SK-N-SH treated with all-trans-retinoic acid at 6 μM for 48 hours (cell line): Measurements from ENCODE around the gene AP1G2.

ENCODE experiments used
- ATAC-seq: fragments of 200-7000 bp; cut with Tn5 transposase; 3 replicates; pipeline ENCODE4 v1.9.1; 2020; ENCODE audit warnings: mild to moderate bottlenecking, moderate library complexity
- ARNTL ChIP-seq: fragments of 450-650 bp; formaldehyde crosslinking; IDR thresholded peaks from 2 replicates; pipeline ENCODE4 v1.5.0; 2020; ENCODE audit warnings: low read depth, mild to moderate bottlenecking, moderate library complexity, borderline replicate concordance
- BACH2 ChIP-seq: fragments of 250-450 bp; sonication (Bioruptor Pico); IDR thresholded peaks from 2 replicates; pipeline ENCODE4 v1.9.0; 2021; ENCODE audit warnings: mild to moderate bottlenecking, borderline replicate concordance
- CSDC2 ChIP-seq: fragments of 250-450 bp; sonication (Bioruptor Pico); IDR thresholded peaks from 2 replicates; pipeline ENCODE4 v1.5.0; 2020; ENCODE audit warnings: mild to moderate bottlenecking, moderate library complexity
- CSRNP3 ChIP-seq: fragments of 250-450 bp; sonication (Bioruptor Pico); IDR thresholded peaks from 2 replicates; pipeline ENCODE4 v1.5.1; 2021; ENCODE audit warnings: mild to moderate bottlenecking, moderate library complexity
- ESRRG ChIP-seq: fragments of 250-450 bp; sonication (Bioruptor Pico); IDR thresholded peaks from 2 replicates; pipeline ENCODE4 v1.6.1; 2021; ENCODE audit warnings: mild to moderate bottlenecking
- GLIS3 ChIP-seq: fragments of 250-450 bp; sonication (Bioruptor Pico); IDR thresholded peaks from 2 replicates; pipeline ENCODE4 v1.5.0; 2020; ENCODE audit warnings: mild to moderate bottlenecking, moderate library complexity
- OSR1 ChIP-seq: fragments of 250-450 bp; sonication (Bioruptor Pico); IDR thresholded peaks from 2 replicates; pipeline ENCODE4 v1.8.0; 2022; ENCODE audit warnings: moderate library complexity, mild to moderate bottlenecking, inconsistent platforms
- POU6F1 ChIP-seq: fragments of 250-450 bp; sonication (Bioruptor Pico); IDR thresholded peaks from 2 replicates; pipeline ENCODE4 v1.8.0; 2021; ENCODE audit warnings: low read depth, mild to moderate bottlenecking, moderate library complexity, borderline replicate concordance
- RARB ChIP-seq: fragments of 250-450 bp; sonication (Bioruptor Pico); IDR thresholded peaks from 2 replicates; pipeline ENCODE4 v1.8.0; 2021; ENCODE audit warnings: mild to moderate bottlenecking, moderate library complexity
- SNAI2 ChIP-seq: fragments of 250-450 bp; sonication (Bioruptor Pico); IDR thresholded peaks from 2 replicates; pipeline ENCODE4 v1.5.0; 2020; ENCODE audit warnings: mild to moderate bottlenecking, moderate library complexity
- TCF4 ChIP-seq: fragments of 250-450 bp; sonication (Bioruptor Pico); IDR thresholded peaks from 2 replicates; pipeline ENCODE4 v1.8.0; 2021; ENCODE audit warnings: mild to moderate bottlenecking, moderate library complexity, borderline replicate concordance
- TOX ChIP-seq: fragments of 250-450 bp; sonication (Bioruptor Pico); IDR thresholded peaks from 2 replicates; pipeline ENCODE4 v1.8.0; 2021; ENCODE audit warnings: mild to moderate bottlenecking, moderate library complexity, borderline replicate concordance
- ZC3H10 ChIP-seq: fragments of 250-450 bp; sonication (Bioruptor Pico); IDR thresholded peaks from 2 replicates; pipeline ENCODE4 v1.5.1; 2021; ENCODE audit warnings: mild to moderate bottlenecking, moderate library complexity
- ZFP30 ChIP-seq: fragments of 450-650 bp; formaldehyde crosslinking; IDR thresholded peaks from 2 replicates; pipeline ENCODE4 v1.5.0; 2022; ENCODE audit warnings: mild to moderate bottlenecking, moderate library complexity
- ZNF565 ChIP-seq: fragments of 450-650 bp; formaldehyde crosslinking; conservative IDR thresholded peaks from 2 replicates; pipeline ENCODE4 v1.5.0; 2020; ENCODE audit warnings: low read depth, mild to moderate bottlenecking, moderate library complexity
- ZNF70 ChIP-seq: fragments of 450-650 bp; formaldehyde crosslinking; IDR thresholded peaks from 2 replicates; pipeline ENCODE4 v1.5.0; 2020; ENCODE audit warnings: mild to moderate bottlenecking, moderate library complexity
- ZNF8 ChIP-seq: fragments of 450-650 bp; formaldehyde crosslinking; IDR thresholded peaks from 2 replicates; pipeline ENCODE4 v1.5.0; 2020; ENCODE audit warnings: mild to moderate bottlenecking, moderate library complexity
- TF ChIP-seq, protein P1 (sequence below): fragments of 250-450 bp; sonication (Bioruptor Pico); IDR thresholded peaks from 2 replicates; pipeline ENCODE4 v1.5.0; 2020; ENCODE audit warnings: mild to moderate bottlenecking, moderate library complexity
- TF ChIP-seq, protein P2 (sequence below): fragments of 250-450 bp; sonication (Bioruptor Pico); IDR thresholded peaks from 2 replicates; pipeline ENCODE4 v1.5.1; 2020; ENCODE audit warnings: low read depth, mild to moderate bottlenecking, moderate library complexity

Gene AP1G2

GRCh38 chr14:23557521-23557920, 10.1 kb downstream of the AP1G2 start (continued):
- TF ChIP-seq, protein P1, sequence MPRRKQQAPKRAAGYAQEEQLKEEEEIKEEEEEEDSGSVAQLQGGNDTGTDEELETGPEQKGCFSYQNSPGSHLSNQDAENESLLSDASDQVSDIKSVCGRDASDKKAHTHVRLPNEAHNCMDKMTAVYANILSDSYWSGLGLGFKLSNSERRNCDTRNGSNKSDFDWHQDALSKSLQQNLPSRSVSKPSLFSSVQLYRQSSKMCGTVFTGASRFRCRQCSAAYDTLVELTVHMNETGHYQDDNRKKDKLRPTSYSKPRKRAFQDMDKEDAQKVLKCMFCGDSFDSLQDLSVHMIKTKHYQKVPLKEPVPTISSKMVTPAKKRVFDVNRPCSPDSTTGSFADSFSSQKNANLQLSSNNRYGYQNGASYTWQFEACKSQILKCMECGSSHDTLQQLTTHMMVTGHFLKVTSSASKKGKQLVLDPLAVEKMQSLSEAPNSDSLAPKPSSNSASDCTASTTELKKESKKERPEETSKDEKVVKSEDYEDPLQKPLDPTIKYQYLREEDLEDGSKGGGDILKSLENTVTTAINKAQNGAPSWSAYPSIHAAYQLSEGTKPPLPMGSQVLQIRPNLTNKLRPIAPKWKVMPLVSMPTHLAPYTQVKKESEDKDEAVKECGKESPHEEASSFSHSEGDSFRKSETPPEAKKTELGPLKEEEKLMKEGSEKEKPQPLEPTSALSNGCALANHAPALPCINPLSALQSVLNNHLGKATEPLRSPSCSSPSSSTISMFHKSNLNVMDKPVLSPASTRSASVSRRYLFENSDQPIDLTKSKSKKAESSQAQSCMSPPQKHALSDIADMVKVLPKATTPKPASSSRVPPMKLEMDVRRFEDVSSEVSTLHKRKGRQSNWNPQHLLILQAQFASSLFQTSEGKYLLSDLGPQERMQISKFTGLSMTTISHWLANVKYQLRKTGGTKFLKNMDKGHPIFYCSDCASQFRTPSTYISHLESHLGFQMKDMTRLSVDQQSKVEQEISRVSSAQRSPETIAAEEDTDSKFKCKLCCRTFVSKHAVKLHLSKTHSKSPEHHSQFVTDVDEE (CRISPR knock-in tag), result no peak

DNA sequence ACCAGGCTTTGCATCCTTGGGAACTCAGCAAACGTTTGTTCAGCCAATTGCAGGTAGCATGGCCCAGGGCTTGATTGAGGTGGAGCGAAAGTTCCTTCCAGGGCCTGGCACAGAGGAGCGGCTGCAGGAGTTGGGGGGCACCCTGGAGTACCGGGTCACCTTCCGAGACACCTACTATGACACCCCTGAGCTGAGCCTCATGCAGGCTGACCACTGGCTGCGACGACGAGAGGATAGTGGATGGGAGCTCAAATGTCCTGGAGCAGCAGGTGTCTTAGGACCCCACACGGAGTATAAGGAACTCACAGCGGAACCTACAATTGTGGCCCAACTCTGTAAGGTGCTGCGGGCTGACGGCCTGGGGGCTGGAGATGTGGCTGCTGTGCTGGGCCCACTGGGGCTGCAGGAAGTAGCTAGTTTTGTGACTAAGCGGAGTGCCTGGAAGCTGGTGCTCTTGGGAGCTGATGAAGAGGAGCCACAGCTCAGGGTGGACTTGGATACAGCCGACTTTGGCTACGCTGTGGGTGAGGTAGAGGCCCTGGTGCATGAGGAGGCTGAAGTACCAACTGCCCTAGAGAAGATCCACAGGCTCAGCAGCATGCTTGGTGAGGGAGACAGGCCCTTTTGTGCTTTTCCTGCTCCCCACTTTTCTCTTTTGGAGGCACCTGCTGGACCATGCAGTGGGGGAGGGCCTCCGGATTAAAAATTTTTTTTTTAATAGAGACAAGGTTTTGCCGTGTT, 10.7 kb downstream of the AP1G2 start:
- no peak for TF ChIP-seq ARNTL (CRISPR knock-in tag)
- TF ChIP-seq ZNF8 (CRISPR knock-in tag), result no peak
- no peak for TF ChIP-seq RARB (CRISPR knock-in tag)
- no peak for TF ChIP-seq TCF4 (CRISPR knock-in tag)
- no peak for TF ChIP-seq ZFP30 (CRISPR knock-in tag)
- TF ChIP-seq ZC3H10 (CRISPR knock-in tag), result no peak
- no peak for TF ChIP-seq SNAI2
- TF ChIP-seq ZNF565 (CRISPR knock-in tag), result no peak
- no peak for TF ChIP-seq OSR1 (CRISPR knock-in tag)
- no peak for TF ChIP-seq CSRNP3
- no peak for TF ChIP-seq POU6F1 (CRISPR knock-in tag)
- TF ChIP-seq, protein P2, sequence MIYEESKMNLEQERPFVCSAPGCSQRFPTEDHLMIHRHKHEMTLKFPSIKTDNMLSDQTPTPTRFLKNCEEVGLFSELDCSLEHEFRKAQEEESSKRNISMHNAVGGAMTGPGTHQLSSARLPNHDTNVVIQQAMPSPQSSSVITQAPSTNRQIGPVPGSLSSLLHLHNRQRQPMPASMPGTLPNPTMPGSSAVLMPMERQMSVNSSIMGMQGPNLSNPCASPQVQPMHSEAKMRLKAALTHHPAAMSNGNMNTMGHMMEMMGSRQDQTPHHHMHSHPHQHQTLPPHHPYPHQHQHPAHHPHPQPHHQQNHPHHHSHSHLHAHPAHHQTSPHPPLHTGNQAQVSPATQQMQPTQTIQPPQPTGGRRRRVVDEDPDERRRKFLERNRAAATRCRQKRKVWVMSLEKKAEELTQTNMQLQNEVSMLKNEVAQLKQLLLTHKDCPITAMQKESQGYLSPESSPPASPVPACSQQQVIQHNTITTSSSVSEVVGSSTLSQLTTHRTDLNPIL (CRISPR knock-in tag), result no peak
- TF ChIP-seq GLIS3 (CRISPR knock-in tag), result no peak
- no peak for TF ChIP-seq CSDC2 (CRISPR knock-in tag)
- no peak for TF ChIP-seq ZNF70 (CRISPR knock-in tag)
- TF ChIP-seq, protein P1 (CRISPR knock-in tag), result no peak
- TF ChIP-seq ESRRG (CRISPR knock-in tag), result no peak
- no peak for TF ChIP-seq BACH2 (CRISPR knock-in tag)
- no peak for TF ChIP-seq TOX (CRISPR knock-in tag)
- ATAC-seq, result no peak; the same call in 2 of the 3 replicates
